ENCODE data around the gene LRRC37B.

GRCh38 chr17:32100971-32101631 lies 93.9 kb downstream of the LRRC37B start:
- TF ChIP-seq CTCF (IDR thresholded peaks at IDR 0.05) (no peak), POLR2A (IDR thresholded peaks at IDR 0.05) (no peak)

Measured in ovary (tissue), 3 donors.